ENCODE data around the gene SLC35E1. TPM values are rescaled to one million over a fixed set of nuclear protein-coding genes. Genes with fewer than 3 reads are reported as not detected.
"Not testable (repeated sequence)": the region's sequence is repeated elsewhere in the genome, so short reads cannot be mapped to it uniquely, and the experiment has no call there.

SLC35E1 gene
- total RNA-seq, 5 donors from 2014 or later (not counting 1 experiment from before 2014, with no cell fraction given), result 32.7 to 67.5 (median 36.9) TPM

GRCh38 chr19:16516923-16517610 is 55.1 kb downstream of the SLC35E1 start:
- CTCF ChIA-PET, result interaction anchor here in 1 of 2 donors (0.7 kb wide), 1 partner anchor 10 kb away, joined by 3 read pairs; no protein-coding TSS in a partner anchor
- Histone ChIP-seq H3K36me3 (ENCODE audit: control insufficient read depth in 2 of 2, extremely low read depth in 1 of 2, insufficient read depth in 1 of 2, low read length in 1 of 2) (peaks cover 19 to 44% of the 10 kb centered on the region in 2 donors), H3K27ac (ENCODE audit: low read length) (no peak overlapping the region), H3K27me3 (replicated peaks in 1 of 2; ENCODE audit: control insufficient read depth in 2 of 2, extremely low read depth in 1 of 2, insufficient read depth in 2 of 2, low read length in 1 of 2) (no peaks in the 10 kb centered on the region), H3K4me1 (ENCODE audit: control insufficient read depth in 1 of 2, extremely low read depth in 1 of 2, insufficient read depth in 2 of 2, low read length in 2 of 2) (peaks cover 0 to 12% of the 10 kb centered on the region in 2 experiments), H3K4me3 (ENCODE audit: control insufficient read depth in 1 of 2, extremely low read depth in 1 of 2, low read length in 1 of 2) (no peak overlapping the region), H3K9me3 (no peaks in the 10 kb centered on the region)
- Mint-ChIP-seq H3K36me3 (peaks cover 35% of the 10 kb centered on the region), H3K9me3 (no peaks in the 10 kb centered on the region), H3K4me3 (no peak overlapping the region), H3K27me3 (no peaks in the 10 kb centered on the region), H3K4me1 (peaks cover 0 to 5% (median 4%) of the 10 kb centered on the region in 3 donors), H3K27ac (peak overlapping the region in 1 of 2 donors; percentile 44)
- ATAC-seq (replicated peaks in 1 of 4), result peak in 3 of 4 experiments; percentile 14 to 28 (median 23)
- 23% methylated on average over 4 of the region's 14 CpGs for WGBS (ENCODE audit: insufficient coverage)
- POLR2A ChIA-PET, result no interaction called here
- DNase-seq, result no peak

- H3K36me3 Mint-ChIP-seq, result peaks cover 37% of the 10 kb centered on the region
- Histone ChIP-seq H3K27me3 (replicated peaks in 1 of 2; ENCODE audit: control insufficient read depth in 2 of 2, extremely low read depth in 1 of 2, insufficient read depth in 2 of 2, low read length in 1 of 2) (no peaks in the 10 kb centered on the region), H3K4me3 (ENCODE audit: control insufficient read depth in 1 of 2, extremely low read depth in 1 of 2, low read length in 1 of 2) (no peak overlapping the region), H3K9me3 (no peaks in the 10 kb centered on the region), H3K27ac (ENCODE audit: low read length) (no peak overlapping the region), H3K36me3 (ENCODE audit: control insufficient read depth in 2 of 2, extremely low read depth in 1 of 2, insufficient read depth in 1 of 2, low read length in 1 of 2) (peaks cover 19 to 39% of the 10 kb centered on the region in 2 donors), H3K4me1 (ENCODE audit: control insufficient read depth in 1 of 2, extremely low read depth in 1 of 2, insufficient read depth in 2 of 2, low read length in 2 of 2) (peaks cover 0 to 12% of the 10 kb centered on the region in 2 experiments)
- no peak overlapping the region for H3K4me3 Mint-ChIP-seq
- peaks cover 0 to 5% (median 4%) of the 10 kb centered on the region in 3 donors for H3K4me1 Mint-ChIP-seq
- no peaks in the 10 kb centered on the region for H3K27me3 Mint-ChIP-seq
- H3K9me3 Mint-ChIP-seq, result no peaks in the 10 kb centered on the region
- ATAC-seq (replicated peaks in 1 of 4) (no peak), DNase-seq (no peak)
- no peak overlapping the region for H3K27ac Mint-ChIP-seq
- 91% methylated on average over 9 of the region's 15 CpGs for WGBS (ENCODE audit: insufficient coverage)
- POLR2A ChIA-PET, result no interaction called here
- CTCF ChIA-PET, result interaction anchor here in 1 of 2 donors (0.7 kb wide), 1 partner anchor 10 kb away, joined by 3 read pairs; no protein-coding TSS in a partner anchor
Observed at GRCh38 chr19:16516381-16516780, 55.8 kb downstream of the SLC35E1 start.

GRCh38 chr19:16514383-16515019 is 57.7 kb downstream of the SLC35E1 start:
- WGBS (ENCODE audit: insufficient coverage), result 96% methylated on average over 17 of the region's 24 CpGs
- POLR2A ChIA-PET, result no interaction called here
- peaks cover 27% of the 10 kb centered on the region for H3K36me3 Mint-ChIP-seq

GRCh38 chr19:16512611-16513010 is 59.6 kb downstream of the SLC35E1 start:
- CTCF ChIA-PET; H3K27me3 ChIP-seq (replicated peaks in 1 of 2; ENCODE audit: control insufficient read depth in 2 of 2, extremely low read depth in 1 of 2, insufficient read depth in 2 of 2, low read length in 1 of 2); ATAC-seq (replicated peaks in 1 of 4); POLR2A ChIA-PET; H3K27ac ChIP-seq (ENCODE audit: low read length); H3K4me3 ChIP-seq (ENCODE audit: control insufficient read depth in 1 of 2, extremely low read depth in 1 of 2, low read length in 1 of 2); H3K27ac Mint-ChIP-seq; H3K9me3 ChIP-seq; H3K27me3 Mint-ChIP-seq; H3K4me1 Mint-ChIP-seq; H3K4me3 Mint-ChIP-seq; DNase-seq; H3K9me3 Mint-ChIP-seq: not testable (repeated sequence)
- H3K4me1 ChIP-seq (ENCODE audit: control insufficient read depth in 1 of 2, extremely low read depth in 1 of 2, insufficient read depth in 2 of 2, low read length in 2 of 2), result peaks cover 0 to 12% of the 10 kb centered on the region in 2 experiments
- peaks cover 9 to 13% of the 10 kb centered on the region in 2 donors for H3K36me3 ChIP-seq (ENCODE audit: control insufficient read depth in 2 of 2, extremely low read depth in 1 of 2, insufficient read depth in 1 of 2, low read length in 1 of 2)
- 90% methylated on average over 9 of the region's 10 CpGs for WGBS (ENCODE audit: insufficient coverage)
- H3K36me3 Mint-ChIP-seq, result peaks cover 14% of the 10 kb centered on the region

More at GRCh38 chr19:16514383-16515019, 57.7 kb downstream of the SLC35E1 start:
- H3K4me1 ChIP-seq (ENCODE audit: control insufficient read depth in 1 of 2, extremely low read depth in 1 of 2, insufficient read depth in 2 of 2, low read length in 2 of 2), result peaks cover 0 to 12% of the 10 kb centered on the region in 2 experiments
- peaks cover 19 to 24% of the 10 kb centered on the region in 2 donors for H3K36me3 ChIP-seq (ENCODE audit: control insufficient read depth in 2 of 2, extremely low read depth in 1 of 2, insufficient read depth in 1 of 2, low read length in 1 of 2)
- Mint-ChIP-seq H3K27ac (no peak overlapping the region), H3K4me3 (no peak overlapping the region), H3K4me1 (peaks cover 0 to 5% (median 4%) of the 10 kb centered on the region in 3 donors), H3K27me3 (no peaks in the 10 kb centered on the region), H3K9me3 (no peaks in the 10 kb centered on the region)
- CTCF ChIA-PET, result no interaction called here
- no peak for ATAC-seq (replicated peaks in 1 of 4)
- no peak overlapping the region for H3K27ac ChIP-seq (ENCODE audit: low read length)
- no peaks in the 10 kb centered on the region for H3K9me3 ChIP-seq
- H3K27me3 ChIP-seq (replicated peaks in 1 of 2; ENCODE audit: control insufficient read depth in 2 of 2, extremely low read depth in 1 of 2, insufficient read depth in 2 of 2, low read length in 1 of 2), result no peaks in the 10 kb centered on the region
- no peak overlapping the region for H3K4me3 ChIP-seq (ENCODE audit: control insufficient read depth in 1 of 2, extremely low read depth in 1 of 2, low read length in 1 of 2)
- no peak for DNase-seq

DNA sequence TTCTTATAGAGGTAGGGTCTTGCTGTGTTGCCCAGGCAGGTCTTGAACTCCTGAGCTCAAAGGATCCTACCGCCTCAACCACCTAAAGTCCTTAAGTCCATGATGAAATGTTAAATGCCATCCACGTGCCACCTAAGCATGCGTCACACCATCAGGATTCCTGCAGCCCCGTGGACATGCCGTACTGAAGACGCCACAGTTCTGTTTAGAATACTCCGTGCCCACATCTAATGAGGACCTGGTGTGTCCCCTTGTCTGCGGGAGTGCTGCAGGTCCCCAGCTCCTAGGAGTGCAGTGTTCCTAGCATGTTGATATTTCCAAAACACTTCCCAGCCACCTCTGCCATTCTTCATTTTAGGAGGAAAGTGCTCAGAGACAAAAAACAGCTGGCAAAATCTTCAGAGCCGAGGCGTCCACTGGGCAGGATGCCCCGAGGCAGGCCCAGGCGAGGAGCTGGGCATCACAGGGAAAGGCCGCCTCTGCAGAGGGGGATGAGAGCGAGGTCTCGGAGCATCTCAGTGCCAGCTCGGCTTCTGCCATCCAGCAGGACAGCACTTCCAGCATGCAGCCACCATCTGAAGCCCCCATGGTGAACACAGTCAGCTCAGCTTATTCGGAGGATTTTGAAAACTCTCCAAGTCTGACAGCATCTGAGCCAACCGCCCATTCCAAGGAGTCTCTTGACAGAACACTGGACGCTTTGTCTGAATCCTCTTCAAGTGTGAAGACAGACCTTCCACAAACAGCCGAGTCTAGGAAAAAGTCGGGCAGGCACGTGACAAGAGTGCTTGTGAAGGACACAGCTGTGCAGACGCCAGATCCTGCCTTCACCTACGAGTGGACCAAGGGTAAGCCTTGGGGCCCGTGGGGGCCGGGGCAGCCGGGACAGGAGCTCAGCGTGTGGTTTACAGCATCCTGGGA is 62.8 kb downstream of the SLC35E1 start:
- CTCF ChIA-PET, result interaction anchor here in 1 of 2 donors (0.5 kb wide), 1 partner anchor 192 kb away, joined by 3 read pairs; no protein-coding TSS in a partner anchor
- H3K36me3 Mint-ChIP-seq, result peaks cover 14% of the 10 kb centered on the region
- POLR2A ChIA-PET, result no interaction called here

GRCh38 chr19:16508546-16508945 is 63.7 kb downstream of the SLC35E1 start:
- CTCF ChIA-PET, result no interaction called here
- H3K9me3 ChIP-seq, result no peaks in the 10 kb centered on the region
- Mint-ChIP-seq H3K4me3 (no peak overlapping the region), H3K4me1 (no peaks in the 10 kb centered on the region), H3K36me3 (peaks cover 16% of the 10 kb centered on the region), H3K9me3 (no peaks in the 10 kb centered on the region), H3K27ac (no peak overlapping the region), H3K27me3 (no peaks in the 10 kb centered on the region)
- no peaks in the 10 kb centered on the region for H3K27me3 ChIP-seq (replicated peaks in 1 of 2; ENCODE audit: control insufficient read depth in 2 of 2, extremely low read depth in 1 of 2, insufficient read depth in 2 of 2, low read length in 1 of 2)
- no peak overlapping the region for H3K4me3 ChIP-seq (ENCODE audit: control insufficient read depth in 1 of 2, extremely low read depth in 1 of 2, low read length in 1 of 2)
- H3K4me1 ChIP-seq (ENCODE audit: control insufficient read depth in 1 of 2, extremely low read depth in 1 of 2, insufficient read depth in 2 of 2, low read length in 2 of 2), result no peaks in the 10 kb centered on the region
- POLR2A ChIA-PET, result no interaction called here
- DNase-seq (no peak), ATAC-seq (replicated peaks in 1 of 4) (no peak)
- WGBS (ENCODE audit: insufficient coverage), result no CpG with 5 or more reads among the region's 5 CpGs
- peaks cover 5 to 7% of the 10 kb centered on the region in 2 donors for H3K36me3 ChIP-seq (ENCODE audit: control insufficient read depth in 2 of 2, extremely low read depth in 1 of 2, insufficient read depth in 1 of 2, low read length in 1 of 2)
- H3K27ac ChIP-seq (ENCODE audit: low read length), result no peak overlapping the region

More for the DNA sequence above, 62.8 kb downstream of the SLC35E1 start:
- Mint-ChIP-seq H3K27ac (no peak overlapping the region), H3K4me3 (no peak overlapping the region), H3K9me3 (no peaks in the 10 kb centered on the region), H3K27me3 (no peaks in the 10 kb centered on the region), H3K4me1 (no peaks in the 10 kb centered on the region)
- Histone ChIP-seq H3K9me3 (no peaks in the 10 kb centered on the region), H3K4me3 (ENCODE audit: control insufficient read depth in 1 of 2, extremely low read depth in 1 of 2, low read length in 1 of 2) (no peak overlapping the region), H3K36me3 (ENCODE audit: control insufficient read depth in 2 of 2, extremely low read depth in 1 of 2, insufficient read depth in 1 of 2, low read length in 1 of 2) (peaks cover 5 to 7% of the 10 kb centered on the region in 2 donors), H3K27me3 (replicated peaks in 1 of 2; ENCODE audit: control insufficient read depth in 2 of 2, extremely low read depth in 1 of 2, insufficient read depth in 2 of 2, low read length in 1 of 2) (no peaks in the 10 kb centered on the region), H3K27ac (ENCODE audit: low read length) (no peak overlapping the region), H3K4me1 (ENCODE audit: control insufficient read depth in 1 of 2, extremely low read depth in 1 of 2, insufficient read depth in 2 of 2, low read length in 2 of 2) (no peaks in the 10 kb centered on the region)
- ATAC-seq (replicated peaks in 1 of 4) (no peak), DNase-seq (no peak)
- 94% methylated on average over 28 of the region's 28 CpGs for whole genome bisulfite sequencing (ENCODE audit: insufficient coverage)
